Pancreas (tissue), 10 donors: ENCODE data around the gene BHLHA9. TPM values are rescaled to one million over a fixed set of nuclear protein-coding genes. Genes with fewer than 3 reads are reported as not detected.
A peak's percentile ranks its signal among the peaks of the same experiment; 100 is the strongest.

Experiments
- ATAC-seq, 4 donors: fragments of 200-7000 bp; cut with Tn5 transposase; one replicate each; pipeline versions ENCODE4 v1.8.0 to v1.9.1; 2020; ENCODE audit warnings: mild to moderate bottlenecking in 4 of 4, moderate library complexity in 4 of 4
- DNase-seq, 6 donors: peaks; one replicate each; pipeline ENCODE4 v3.0.0-alpha.2; 2020
- FAIRE-seq: peaks from 2 replicates; lab custom pipeline; 2012; peaks lifted over from hg19 to GRCh38; lab: Jason Lieb, UNC
- H3K27ac ChIP-seq, 4 donors: fragments of 200-600 bp; sonication (generic); 1 replicate in 3 of 4; 2 replicates in 1 of 4; pipeline versions ENCODE4 v1.5.0 to v1.8.0; 2020
- H3K27me3 ChIP-seq, 4 donors: fragments of 200-600 bp; one replicate each; pipeline ENCODE4 v1.8.0; 2021
- H3K36me3 ChIP-seq, 3 donors: fragments of 200-600 bp; sonication (generic) in 1 of 3; one replicate each; pipeline versions ENCODE4 v1.5.0 to v1.8.0; 2020 to 2021
- H3K4me1 ChIP-seq, 3 donors: fragments of 200-600 bp; one replicate each; pipeline ENCODE4 v1.8.0; 2021
- H3K4me3 ChIP-seq, 4 donors: fragments of 200-600 bp; sonication (generic) in 2 of 4; one replicate each; pipeline versions ENCODE4 v1.5.0 to v1.8.0; 2020 to 2021
- H3K9me3 ChIP-seq, 4 donors: fragments of 200-600 bp; one replicate each; pipeline ENCODE4 v1.8.0; 2021
- CTCF ChIP-seq, 4 donors: fragments of 200-600 bp; sonication (generic) in 3 of 4; IDR thresholded peaks; one replicate each; pipeline versions ENCODE4 v1.5.0 to v1.8.0; 2021; ENCODE audit warnings: antibody characterized with exemption in 4 of 4
- WGBS, 2 donors: extraction: QIAGEN DNeasy Blood & Tissue Kit; methylation state at CpG; one replicate each; pipeline ENCODE4 v1.1.7; 2013; 5-methylcytosine and 5-hydroxymethylcytosine counted together
- intact Hi-C, 3 donors: fragments of 100-400 bp; cut with DNase I; formaldehyde crosslinking; loops; one replicate each; pipeline versions ENCODE4 v1.11.1 to v1.14.2; 2022
- polyA plus RNA-seq, 2 donors: library from polyadenylated mRNA; stranded (reverse); fragments of 200-250 nt; gene quantifications; one replicate each; pipeline ENCODE4 v1.2.3, GENCODE V29; 2013
- total RNA-seq, 6 donors: library from RNA; stranded (reverse); fragmentation: NEBNext Ultra II Directional in 4 of 6; extraction: Animal tissue kit (Norgen Biotek cat#: 25700) in 4 of 6; gene quantifications; one replicate each; pipeline versions ENCODE4 v1.2.1 to v1.2.4, GENCODE V29; 2021 to 2023
- donor health status: healthy with polysubstance abuse.
- donor health status: DM: no; HTN: no; CAD: no; lungs with moderate emphysema.
- donor health status: DM: no; HTN: no; CAD: no.
- donor health status: control.
- donor health status: control.
- donor health status: Bipolar disorder and iron deficiency.
- donor health status: DM: yes; HTN: yes; CAD: no.
- donor health status: DM: no; HTN: no; CAD: no.
- donor health status: DM: no; HTN: no; CAD: no.
- donor health status: DM: yes; HTN: yes; CAD: no.

The BHLHA9 gene
- total and polyA plus RNA-seq, 8 donors, result not detected

GRCh38 chr17:1260086-1260769 lies 10.0 kb upstream of the BHLHA9 start:
- Histone ChIP-seq H3K27me3 (no peaks in the 10 kb centered on the region), H3K4me3 (peak overlapping the region; percentile 5 to 55 (median 28)), H3K36me3 (no peaks in the 10 kb centered on the region), H3K9me3 (no peaks in the 10 kb centered on the region), H3K27ac (no peak overlapping the region), H3K4me1 (peaks cover 0 to 5% (median 0%) of the 10 kb centered on the region in 3 donors)
- FAIRE-seq, result no peak
- intact Hi-C loops, result no loop called here
- ATAC-seq, result peak; percentile 3 to 52 (median 25)
- WGBS, 2 donors, result 9 to 10% methylated on average over 40 to 43 of the region's 43 CpGs
- DNase-seq, result peak in 1 of 6 donors; percentile 53
- TF ChIP-seq CTCF (IDR thresholded peaks at IDR 0.05), result no peak

- DNase-seq (no peak), FAIRE-seq (no peak), ATAC-seq (no peak)
- H3K27ac ChIP-seq, result no peak overlapping the region
- no peaks in the 10 kb centered on the region for H3K27me3 ChIP-seq
- H3K4me1 ChIP-seq, result peaks cover 0 to 5% (median 0%) of the 10 kb centered on the region in 3 donors
- no peak overlapping the region for H3K4me3 ChIP-seq
- TF ChIP-seq CTCF (IDR thresholded peaks at IDR 0.05), result no peak
- intact Hi-C loops, result no loop called here
- 87 to 92% methylated on average over 6 of the region's 6 CpGs for WGBS, 2 donors
- H3K36me3 ChIP-seq, result no peaks in the 10 kb centered on the region
- no peaks in the 10 kb centered on the region for H3K9me3 ChIP-seq
These were observed 9.5 kb upstream of the BHLHA9 start for GRCh38 chr17:1260770-1261161.

- no peak for TF ChIP-seq CTCF (IDR thresholded peaks at IDR 0.05)
- no peak for ATAC-seq
- no peak for DNase-seq
- WGBS, 2 donors, result 64 to 69% methylated on average over 9 of the region's 9 CpGs
- Histone ChIP-seq H3K36me3 (no peaks in the 10 kb centered on the region), H3K4me1 (peaks cover 0 to 12% (median 0%) of the 10 kb centered on the region in 3 donors), H3K27me3 (no peaks in the 10 kb centered on the region), H3K9me3 (no peaks in the 10 kb centered on the region), H3K27ac (no peak overlapping the region), H3K4me3 (no peak overlapping the region)
- intact Hi-C loops, result no loop called here
- FAIRE-seq, result no peak
These were observed 6.0 kb upstream of the BHLHA9 start for GRCh38 chr17:1264196-1264595.

- H3K27me3 ChIP-seq, result no peaks in the 10 kb centered on the region
- WGBS, 2 donors, result 4 to 5% methylated on average over 17 of the region's 17 CpGs
- peak overlapping the region; percentile 79 to 91 (median 84) for H3K27ac ChIP-seq
- H3K36me3 ChIP-seq, result no peaks in the 10 kb centered on the region
- TF ChIP-seq CTCF (IDR thresholded peaks at IDR 0.05), result no peak
- H3K4me1 ChIP-seq, result peaks cover 0 to 7% (median 0%) of the 10 kb centered on the region in 3 donors
- H3K4me3 ChIP-seq, result peak overlapping the region; percentile 24 to 66 (median 58)
- intact Hi-C loops, result no loop called here
- DNase-seq (no peak), ATAC-seq (peak; percentile 13 to 37 (median 32)), FAIRE-seq (no peak)
- H3K9me3 ChIP-seq, result no peaks in the 10 kb centered on the region
These were observed 2.7 kb upstream of the BHLHA9 start for GRCh38 chr17:1267471-1267943.

- H3K27me3 ChIP-seq, result no peaks in the 10 kb centered on the region
- peak in 1 of 6 donors; percentile 63 for DNase-seq
- H3K36me3 ChIP-seq, result no peaks in the 10 kb centered on the region
- no peak for TF ChIP-seq CTCF (IDR thresholded peaks at IDR 0.05)
- peaks cover 0 to 7% (median 0%) of the 10 kb centered on the region in 3 donors for H3K4me1 ChIP-seq
- intact Hi-C loops, result loop anchor here in 2 of 3 donors (10.0 kb wide), 2 partner anchors 244 to 284 kb away; partner anchors contain the start of gene INPP5K (in 2 of the 2)
- H3K9me3 ChIP-seq, result no peaks in the 10 kb centered on the region
- no peak for ATAC-seq
- 6 to 11% methylated on average over 28 to 42 of the region's 42 CpGs for whole genome bisulfite sequencing, 2 donors
- no peak for FAIRE-seq
- no peak overlapping the region for H3K27ac ChIP-seq
- H3K4me3 ChIP-seq, result no peak overlapping the region
These were observed 783 bp downstream of the BHLHA9 start for GRCh38 chr17:1271030-1271423.
